Glomerular endothelial cell (primary cell): ENCODE measurements around the gene PARS2. TPM values are rescaled to one million over a fixed set of nuclear protein-coding genes. Genes with fewer than 3 reads are reported as not detected.

Experiments
- DNase-seq: peaks from one replicate; pipeline ENCODE4 v3.0.0-alpha.2; 2011; ENCODE audit warnings: low read depth, low spot score; ENCODE audit errors: extremely low read depth
- total RNA-seq: library from RNA; depleted of rRNA; stranded (reverse); fragments of >200 nt; gene quantifications from 2 replicates; pipeline ENCODE4 v1.2.3, GENCODE V29; 2015

Gene PARS2
- total RNA-seq, 1 donor from 2014 or later, result 4.9 TPM

DNA sequence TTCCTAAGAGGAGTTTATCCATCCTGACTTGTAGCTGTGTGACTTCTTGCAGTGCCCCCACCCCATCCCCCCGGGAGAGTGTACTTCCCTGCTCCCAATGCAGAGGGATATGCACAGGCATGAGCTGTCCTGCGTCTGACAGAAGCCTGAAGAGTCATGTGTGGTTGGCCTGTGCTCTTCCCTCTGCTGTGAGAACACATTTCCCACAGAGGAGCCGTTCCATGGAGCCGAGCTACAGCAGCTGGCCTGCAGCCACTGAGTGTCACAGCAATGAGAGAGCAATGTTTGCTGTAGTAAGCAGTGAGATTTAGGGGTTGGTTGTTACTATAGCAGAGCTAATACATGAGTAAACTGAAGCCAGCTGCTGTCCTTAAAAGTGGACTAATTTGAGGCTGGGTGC is 22.0 kb downstream of the PARS2 start:
- DNase-seq, result no peak

DNA sequence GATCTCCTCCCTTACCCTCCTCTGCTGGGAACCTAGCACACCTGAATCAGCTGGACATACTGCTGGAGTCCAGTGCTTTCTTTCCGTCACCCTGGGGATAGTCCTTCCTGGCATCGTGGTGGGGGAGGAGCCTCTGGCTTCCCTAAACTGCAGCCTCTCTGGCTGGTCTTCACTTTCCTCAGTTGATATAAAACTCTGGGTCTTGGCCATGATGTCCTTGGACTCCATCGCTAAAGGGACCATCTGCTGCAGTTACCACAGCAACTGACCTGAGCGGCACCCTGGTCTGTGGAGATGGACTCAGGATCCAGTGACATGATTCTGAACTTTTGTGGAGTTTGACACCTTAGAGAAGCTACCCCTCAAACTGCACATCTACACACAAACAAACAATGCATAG is 22.8 kb downstream of the PARS2 start:
- no peak for DNase-seq

DNA sequence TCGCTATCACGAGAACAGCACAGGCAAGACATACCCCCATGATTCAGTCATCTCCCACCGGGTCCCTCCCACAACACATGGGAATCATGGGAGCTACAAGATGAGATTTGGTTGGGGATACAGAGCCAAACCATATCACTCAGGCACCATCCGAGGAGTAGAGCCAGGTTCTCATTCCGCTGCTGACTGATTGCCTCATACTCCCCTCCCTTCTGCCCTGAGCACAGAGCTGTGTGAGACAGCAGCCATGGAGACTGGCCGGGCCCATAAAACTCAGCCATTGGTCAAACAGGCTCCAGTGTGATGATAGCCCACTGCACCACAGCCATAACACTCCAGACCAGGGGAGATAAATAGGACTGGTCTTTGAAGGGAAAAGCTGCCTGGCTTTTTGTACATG is 26.1 kb downstream of the PARS2 start:
- no peak for DNase-seq

DNA sequence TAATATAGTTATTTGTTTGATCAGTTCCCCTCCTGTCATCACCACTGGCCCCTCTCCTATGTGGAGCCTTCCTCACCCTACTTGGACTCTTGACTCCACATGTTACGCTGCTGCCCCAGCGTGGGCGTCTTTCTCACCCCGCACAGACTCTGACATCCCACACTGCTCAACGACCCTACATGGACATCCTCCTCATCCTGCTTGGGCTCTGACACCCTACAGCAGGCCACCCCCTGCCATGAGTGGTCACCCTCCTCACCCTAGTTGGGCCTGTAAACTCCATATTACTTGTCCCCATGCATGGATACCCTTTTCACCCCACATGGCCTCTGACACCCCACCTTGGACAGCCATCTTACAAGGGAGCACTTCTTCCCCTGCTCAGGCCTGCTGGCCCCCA is 27.6 kb downstream of the PARS2 start:
- no peak for DNase-seq

DNA sequence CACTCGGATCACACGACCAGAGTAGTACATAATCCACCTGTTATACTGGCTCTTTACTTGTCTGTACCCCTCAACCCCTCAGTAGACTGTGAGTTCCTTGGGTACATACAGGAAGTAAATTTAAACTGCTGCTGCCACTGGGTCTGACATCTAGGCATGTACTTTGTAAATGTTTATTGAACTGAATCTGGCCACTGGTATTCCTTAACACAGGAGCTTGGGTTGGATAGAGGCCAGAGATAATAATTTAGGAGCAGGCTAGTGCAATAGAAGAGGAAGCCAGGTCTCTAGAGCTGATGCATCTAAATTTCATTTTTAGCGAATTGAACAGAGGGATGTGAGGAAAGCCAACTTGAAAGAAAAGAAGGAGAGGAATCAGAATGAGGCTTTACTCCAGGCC is 36.3 kb downstream of the PARS2 start:
- no peak for DNase-seq

DNA sequence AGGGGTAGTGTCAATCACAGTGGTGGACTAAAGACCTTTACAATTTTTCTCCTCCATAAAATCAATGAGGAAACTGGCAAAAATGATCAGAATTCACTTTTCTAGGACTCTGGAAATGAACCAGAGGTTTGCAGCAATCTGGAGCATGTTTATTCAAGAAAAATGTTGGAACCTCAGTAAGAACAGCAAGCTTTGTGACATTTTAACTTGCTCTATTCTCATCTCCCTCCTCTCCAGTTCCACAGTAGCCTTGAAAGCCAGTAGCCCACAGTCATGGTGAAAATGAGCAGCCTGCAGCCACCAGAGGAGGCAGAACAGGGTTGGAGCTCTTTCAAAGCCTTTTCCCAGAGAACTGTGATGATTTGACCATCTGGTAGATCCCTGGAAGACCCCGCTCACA is 39.6 kb downstream of the PARS2 start:
- DNase-seq, result no peak

DNA sequence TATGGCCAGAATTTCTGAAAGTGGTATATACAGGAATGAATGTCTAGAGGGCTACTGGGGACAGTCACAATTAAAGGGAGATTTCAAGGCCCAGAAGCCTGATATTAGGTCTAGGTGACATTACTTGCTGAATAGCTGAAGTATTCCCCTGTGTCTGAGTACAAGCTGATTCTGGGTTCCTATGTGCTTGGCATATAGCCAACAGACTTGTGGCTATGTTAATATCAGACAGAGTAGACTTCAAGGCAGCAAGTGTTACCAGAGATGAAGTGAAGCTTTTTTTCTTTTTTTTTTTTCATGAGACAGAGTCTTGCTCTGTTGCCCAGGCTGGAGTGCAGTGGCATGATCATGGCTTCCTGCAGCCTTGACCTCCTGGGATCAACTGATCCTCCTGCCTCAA is 40.3 kb downstream of the PARS2 start:
- no peak for DNase-seq

DNA sequence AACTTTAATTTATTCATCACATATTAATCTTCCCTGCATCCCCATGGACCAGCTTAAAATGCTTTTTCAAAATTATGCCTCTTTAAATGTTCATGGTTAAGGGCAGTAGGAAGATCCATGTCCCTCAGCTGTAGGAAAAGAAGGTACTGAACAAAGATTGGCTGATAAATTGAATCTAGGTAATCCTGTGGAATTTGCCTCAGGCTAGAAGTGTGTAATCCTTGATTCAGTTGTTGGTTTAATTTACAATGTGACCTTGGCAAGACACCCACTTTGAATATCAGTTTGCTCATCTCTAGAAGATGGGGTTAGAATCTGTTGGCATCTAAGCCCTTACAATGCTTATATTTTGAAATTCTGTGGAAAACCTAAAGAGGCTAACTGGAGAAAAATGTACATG is 42.6 kb downstream of the PARS2 start:
- DNase-seq, result no peak

DNA sequence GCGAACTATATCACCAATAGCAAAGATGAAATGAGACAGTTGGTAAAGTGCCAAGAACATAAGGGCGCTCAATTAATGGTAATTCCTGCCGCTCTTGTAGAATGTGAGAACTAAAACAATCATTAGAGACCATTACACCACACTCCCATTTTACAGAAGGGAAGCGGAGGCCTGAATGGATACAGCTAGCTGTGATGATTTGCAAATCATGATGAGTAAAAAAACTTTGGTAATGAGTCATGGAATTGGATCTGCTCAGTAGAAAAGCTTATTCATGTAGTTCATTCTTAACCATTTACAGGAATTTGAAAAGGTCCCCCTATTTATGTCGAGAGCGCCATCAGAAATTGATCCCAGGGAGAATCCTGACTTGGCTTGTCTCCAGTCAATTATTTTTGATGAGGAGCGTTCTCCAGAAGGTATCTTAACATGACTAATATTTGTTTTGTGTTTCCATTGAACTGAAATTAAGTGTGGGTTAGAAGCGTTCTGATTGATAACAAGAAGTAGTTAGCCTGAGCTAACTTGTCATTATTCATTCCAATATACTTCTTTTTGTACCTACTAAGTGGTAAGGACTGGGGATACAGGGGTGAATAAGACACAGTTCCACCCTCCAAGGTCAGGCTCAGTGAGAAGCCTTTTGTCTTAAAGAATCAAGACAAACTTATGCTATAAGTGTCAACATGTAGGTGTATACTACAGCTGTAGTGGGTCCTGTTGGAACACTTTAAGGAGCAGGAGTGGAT is 47.9 kb downstream of the PARS2 start:
- peak; percentile 10 for DNase-seq

DNA sequence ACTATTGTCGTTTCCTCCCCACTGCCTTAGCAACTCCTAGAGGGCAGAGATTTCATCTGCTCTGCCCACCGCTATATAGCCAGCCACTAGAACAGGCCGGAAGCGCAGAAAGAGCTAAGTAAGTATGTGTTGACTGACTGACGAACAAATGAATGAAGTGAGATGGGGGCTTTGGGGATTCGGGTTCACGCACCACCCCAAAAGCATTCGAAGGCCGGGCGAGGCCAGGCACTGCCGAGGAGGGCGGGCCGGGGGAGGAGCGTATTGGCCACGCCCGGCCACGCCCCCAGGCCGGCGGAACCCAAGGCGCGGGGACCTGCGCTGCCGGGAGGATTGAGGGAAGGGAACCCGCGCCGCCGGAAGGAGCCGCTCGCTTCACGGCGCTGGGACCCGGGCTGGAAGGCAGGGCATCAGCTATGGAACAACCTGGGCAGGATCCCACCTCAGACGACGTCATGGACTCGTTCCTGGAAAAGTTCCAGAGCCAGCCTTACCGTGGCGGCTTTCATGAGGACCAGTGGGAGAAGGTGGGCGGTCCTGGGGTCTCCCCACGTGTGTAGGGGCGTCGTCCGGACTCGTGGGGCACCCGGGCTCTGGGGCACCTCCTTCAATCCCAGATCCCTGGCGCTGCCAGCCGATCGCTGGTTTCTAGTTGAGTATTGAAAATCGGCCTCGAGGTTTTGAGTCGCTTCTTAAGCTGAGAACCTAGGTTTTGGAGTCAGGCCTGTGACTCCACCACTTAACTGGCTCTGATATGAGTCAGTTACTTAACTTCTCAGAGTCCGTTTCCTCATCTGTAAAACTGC is 48.6 kb downstream of the PARS2 start, which contains the start of gene TTC4:
TSS of gene TTC4 (plus strand) at position 369 of the 806 bp plus-strand sequence. CDS start at position 417, 48 bp downstream.
- peak; percentile 20 for DNase-seq

DNA sequence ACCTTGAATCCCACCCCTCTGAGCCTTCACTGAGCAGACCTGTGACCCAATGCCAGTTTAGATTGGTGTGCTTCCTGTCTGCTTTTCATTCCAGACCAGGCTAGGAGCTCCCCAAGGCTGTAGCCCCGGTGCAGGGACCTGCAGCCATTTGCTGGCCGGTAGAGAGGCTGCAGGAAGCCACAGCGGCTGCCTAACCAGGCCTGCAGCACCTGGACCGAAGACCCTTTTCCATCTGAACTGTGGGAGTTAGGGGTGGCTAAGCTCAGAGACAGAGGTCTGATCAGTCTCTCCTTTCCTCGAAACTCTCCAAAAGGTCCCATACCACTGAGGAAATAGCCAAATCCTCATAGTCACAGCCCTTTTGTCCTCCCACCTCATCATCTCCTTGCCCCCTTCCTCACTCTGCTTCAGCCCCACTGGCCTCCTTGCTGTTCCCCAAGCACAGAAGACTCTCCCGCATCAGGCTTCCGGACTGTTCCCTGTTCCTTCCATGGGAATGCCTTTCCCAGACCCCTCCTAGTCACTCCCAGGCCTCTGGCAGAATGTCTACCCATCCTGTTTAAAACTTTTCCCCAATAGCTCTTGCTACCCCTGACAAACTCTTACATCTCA is 49.3 kb downstream of the PARS2 start:
- no peak for DNase-seq

DNA sequence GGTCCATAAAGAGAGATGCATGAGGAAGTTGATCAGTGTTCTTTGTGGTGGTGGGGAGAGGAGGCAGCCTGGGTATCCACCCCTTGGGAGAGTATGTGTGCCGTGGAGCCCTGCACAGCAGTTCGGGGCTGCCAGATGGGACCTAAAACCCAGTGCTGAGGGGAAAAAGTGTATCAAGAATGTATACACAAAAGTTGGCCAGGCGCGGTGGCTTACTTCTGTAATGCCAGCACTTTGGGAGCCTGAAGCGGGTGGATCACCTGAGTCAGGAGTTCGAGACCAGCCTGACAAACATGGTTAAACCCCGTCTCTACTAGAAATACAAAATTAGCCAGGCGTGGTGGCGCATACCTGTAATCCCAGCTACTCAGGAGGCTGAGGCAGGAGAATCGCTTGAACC is 52.8 kb downstream of the PARS2 start:
- no peak for DNase-seq

DNA sequence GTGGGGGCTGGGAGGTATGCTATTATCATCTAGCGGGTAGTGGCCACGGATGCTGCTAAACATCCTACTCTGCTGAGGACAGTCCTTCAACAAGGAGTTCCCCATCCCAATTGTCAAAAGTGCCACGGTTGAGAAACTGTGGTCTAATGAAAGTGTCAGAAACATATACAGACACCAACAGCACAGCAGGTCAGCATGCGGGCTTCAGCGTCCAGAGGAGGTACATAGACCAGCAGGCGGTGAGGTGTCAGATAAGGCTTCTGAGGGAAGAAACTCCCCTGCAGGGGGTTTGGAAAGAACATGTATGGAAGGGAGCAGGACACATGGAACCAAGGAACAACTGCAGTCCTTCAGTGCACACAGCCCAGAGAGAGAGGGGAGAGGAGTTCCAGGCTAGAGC is 53.5 kb downstream of the PARS2 start:
- no peak for DNase-seq

DNA sequence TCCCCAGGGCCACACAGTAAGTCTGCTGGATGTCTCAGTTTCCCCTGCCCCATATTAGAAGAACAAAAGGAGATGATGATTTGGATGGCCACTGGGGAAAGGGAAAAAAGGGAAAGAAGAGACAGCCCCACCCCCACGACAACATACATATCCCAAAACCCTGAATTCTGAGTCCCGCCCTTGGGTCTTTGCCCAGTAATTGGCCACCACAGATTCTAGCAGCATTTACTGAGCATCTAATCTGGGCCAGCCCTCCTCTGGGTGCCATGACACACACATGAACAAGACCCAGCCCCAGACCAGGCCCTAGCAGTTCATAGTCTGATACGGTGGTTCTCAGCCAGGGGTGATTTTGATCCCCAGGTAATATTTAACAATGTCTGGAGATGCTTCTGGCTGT is 53.9 kb downstream of the PARS2 start:
- no peak for DNase-seq

DNA sequence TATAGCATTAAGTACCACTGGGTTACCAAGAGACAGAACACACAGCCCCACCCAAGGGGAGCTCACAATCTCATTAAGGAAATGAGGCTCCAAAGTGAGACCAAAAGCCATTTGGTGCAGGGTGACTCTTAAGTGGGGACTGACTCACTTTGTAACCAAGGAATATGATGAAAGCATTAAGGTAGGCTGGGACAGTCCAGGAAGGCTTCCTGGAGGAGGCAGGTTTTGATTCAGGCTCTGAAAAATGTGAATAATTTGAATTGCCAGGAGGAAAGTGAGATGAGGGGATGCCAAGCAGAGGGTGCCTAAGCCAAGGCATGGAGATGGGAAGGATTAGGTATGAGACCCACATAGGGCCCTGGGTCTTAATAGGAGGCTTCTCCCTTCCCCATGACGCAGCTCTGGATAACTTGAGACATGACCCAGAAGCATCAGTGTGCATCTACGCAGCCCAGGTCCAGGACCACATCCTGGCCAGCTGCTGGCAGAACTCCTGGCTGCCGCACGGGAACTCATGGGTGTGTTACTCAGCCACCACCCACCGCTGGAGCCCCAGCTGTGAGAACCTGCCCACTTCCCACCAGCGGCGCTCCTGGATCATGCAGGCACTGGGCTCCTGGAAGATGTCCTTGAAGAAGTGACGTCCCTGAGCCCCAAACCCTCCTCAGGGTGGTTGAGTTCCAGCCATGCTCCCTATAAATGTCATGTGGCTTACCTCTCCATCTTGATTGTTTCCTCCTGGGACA is 54.6 kb downstream of the PARS2 start:
- DNase-seq, result no peak

DNA sequence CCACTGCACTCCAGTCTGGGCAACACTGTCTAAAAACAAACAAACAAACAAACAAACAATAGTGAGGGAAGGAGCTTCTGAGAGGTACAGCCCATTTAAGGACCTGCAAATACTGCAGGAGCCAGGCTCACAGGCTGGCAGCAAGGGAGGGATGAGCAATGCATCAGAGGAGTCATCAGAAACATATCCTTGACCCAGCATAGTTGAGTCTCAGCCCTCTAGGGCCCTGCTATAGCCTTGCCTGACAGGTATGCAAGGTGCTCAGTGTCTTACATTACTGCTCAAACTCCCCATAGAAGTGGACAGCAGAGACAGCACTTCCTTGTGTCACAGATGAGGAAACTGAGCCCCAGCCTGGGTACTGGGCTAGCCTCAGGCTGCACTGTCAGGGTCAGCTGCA is 55.9 kb downstream of the PARS2 start:
- no peak for DNase-seq

Other genes starting within 250 kb of the PARS2 start
- gene ACOT11, start 216.3 kb downstream of the PARS2 start, total RNA-seq, result 0.93 and 1.2 TPM in 2 replicates
- gene FAM151A, start 141.0 kb downstream of the PARS2 start, total RNA-seq, result not detected in 2 replicates
- not detected in 2 replicates for gene MROH7, start 122.7 kb downstream of the PARS2 start, total RNA-seq
- 23.9 and 29.4 TPM in 2 replicates for gene TTC4, start 48.7 kb downstream of the PARS2 start, total RNA-seq
- gene TTC22, start 36.8 kb upstream of the PARS2 start, total RNA-seq, result not detected in 2 replicates
- 84.4 and 96.8 TPM in 2 replicates for gene DHCR24, start 122.7 kb upstream of the PARS2 start, total RNA-seq
- not detected in 2 replicates for gene TMEM61, start 216.1 kb upstream of the PARS2 start, total RNA-seq
- gene BSND, start 234.4 kb upstream of the PARS2 start, total RNA-seq, result not detected in 2 replicates